ENCODE results near the gene CABLES1.

- TF ChIP-seq POLR2A (IDR thresholded peaks at IDR 0.05) (no peak), CTCF (IDR thresholded peaks at IDR 0.05 in 4 of 5, conservative IDR thresholded peaks at IDR 0.05 in 1 of 5) (no peak)
Measured at GRCh38 chr18:23220355-23220754, 85.1 kb downstream of the CABLES1 start.
